Ovary (tissue), 3 donors: ENCODE results near the gene IL1RAPL1.

Experiments
- POLR2A ChIP-seq: fragments of 450-650 bp; IDR thresholded peaks from one replicate; pipeline ENCODE4 v1.6.1; 2017; ENCODE audit warnings: antibody characterized with exemption, mild to moderate bottlenecking, moderate library complexity
- TF ChIP-seq, protein P1 (sequence below), 3 donors: fragments of 450-650 bp in 2 of 3; fragments of 200-600 bp in 1 of 3; IDR thresholded peaks; one replicate each; pipeline versions ENCODE4 v1.5.1 to v1.8.0; 2016 to 2022; ENCODE audit warnings: antibody characterized with exemption in 3 of 3, mild to moderate bottlenecking in 1 of 3
- donor health status: DM: no; HTN: no; CAD: no.

DNA sequence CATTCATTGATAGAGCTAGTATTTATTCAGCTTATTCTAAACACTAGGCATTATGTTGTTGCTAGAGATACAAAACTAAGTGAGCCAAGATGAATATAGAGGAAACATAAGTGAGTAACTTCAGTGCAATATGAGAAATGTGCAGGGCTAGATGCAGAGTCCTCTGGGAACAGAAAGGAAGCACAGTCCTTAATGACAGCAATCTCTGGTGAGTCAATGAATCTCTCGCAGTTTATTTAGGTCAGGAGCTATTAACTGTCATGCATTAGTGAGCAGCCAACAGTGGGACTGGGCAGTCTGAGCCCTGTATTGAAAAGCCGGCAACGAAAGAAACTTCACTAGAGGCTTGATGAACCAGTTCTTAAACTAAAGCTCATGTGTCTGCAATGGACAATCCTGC, 1030.0 kb downstream of the IL1RAPL1 start:
- TF ChIP-seq, protein P1, sequence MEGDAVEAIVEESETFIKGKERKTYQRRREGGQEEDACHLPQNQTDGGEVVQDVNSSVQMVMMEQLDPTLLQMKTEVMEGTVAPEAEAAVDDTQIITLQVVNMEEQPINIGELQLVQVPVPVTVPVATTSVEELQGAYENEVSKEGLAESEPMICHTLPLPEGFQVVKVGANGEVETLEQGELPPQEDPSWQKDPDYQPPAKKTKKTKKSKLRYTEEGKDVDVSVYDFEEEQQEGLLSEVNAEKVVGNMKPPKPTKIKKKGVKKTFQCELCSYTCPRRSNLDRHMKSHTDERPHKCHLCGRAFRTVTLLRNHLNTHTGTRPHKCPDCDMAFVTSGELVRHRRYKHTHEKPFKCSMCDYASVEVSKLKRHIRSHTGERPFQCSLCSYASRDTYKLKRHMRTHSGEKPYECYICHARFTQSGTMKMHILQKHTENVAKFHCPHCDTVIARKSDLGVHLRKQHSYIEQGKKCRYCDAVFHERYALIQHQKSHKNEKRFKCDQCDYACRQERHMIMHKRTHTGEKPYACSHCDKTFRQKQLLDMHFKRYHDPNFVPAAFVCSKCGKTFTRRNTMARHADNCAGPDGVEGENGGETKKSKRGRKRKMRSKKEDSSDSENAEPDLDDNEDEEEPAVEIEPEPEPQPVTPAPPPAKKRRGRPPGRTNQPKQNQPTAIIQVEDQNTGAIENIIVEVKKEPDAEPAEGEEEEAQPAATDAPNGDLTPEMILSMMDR (IDR thresholded peaks at IDR 0.05) = no peak
- no peak for TF ChIP-seq POLR2A
